Cerebellar nuclear complex (tissue), 1 donor: ENCODE measurements around the gene TTF1.

Experiments
- DNase-seq, 2 experiments: peaks; one replicate each; lab custom pipeline; 2025; lab: John Stamatoyannopoulos, UW

Gene TTF1

GRCh38 chr9:132364068-132364467, 42.6 kb downstream of the TTF1 start:
- no peak for DNase-seq

DNA sequence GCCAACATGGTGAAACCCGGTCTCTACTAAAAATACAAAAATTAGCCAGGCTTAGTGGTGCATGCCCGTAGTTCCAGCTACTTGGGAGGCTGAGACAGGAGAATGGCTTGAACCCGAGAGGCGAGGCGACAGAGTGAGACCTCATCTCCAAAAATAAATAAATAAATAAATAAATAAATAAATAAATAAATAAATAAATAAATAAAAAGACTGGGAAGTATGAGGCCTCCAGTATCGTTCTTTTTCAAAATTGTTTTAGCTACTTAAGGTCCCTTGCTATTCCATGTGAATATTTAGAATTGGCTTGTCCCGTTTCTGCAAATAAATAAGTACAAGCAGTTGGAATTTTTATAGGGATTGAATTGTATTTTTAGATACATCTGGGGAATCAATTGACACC, 48.9 kb downstream of the TTF1 start:
- no peak for DNase-seq

DNA sequence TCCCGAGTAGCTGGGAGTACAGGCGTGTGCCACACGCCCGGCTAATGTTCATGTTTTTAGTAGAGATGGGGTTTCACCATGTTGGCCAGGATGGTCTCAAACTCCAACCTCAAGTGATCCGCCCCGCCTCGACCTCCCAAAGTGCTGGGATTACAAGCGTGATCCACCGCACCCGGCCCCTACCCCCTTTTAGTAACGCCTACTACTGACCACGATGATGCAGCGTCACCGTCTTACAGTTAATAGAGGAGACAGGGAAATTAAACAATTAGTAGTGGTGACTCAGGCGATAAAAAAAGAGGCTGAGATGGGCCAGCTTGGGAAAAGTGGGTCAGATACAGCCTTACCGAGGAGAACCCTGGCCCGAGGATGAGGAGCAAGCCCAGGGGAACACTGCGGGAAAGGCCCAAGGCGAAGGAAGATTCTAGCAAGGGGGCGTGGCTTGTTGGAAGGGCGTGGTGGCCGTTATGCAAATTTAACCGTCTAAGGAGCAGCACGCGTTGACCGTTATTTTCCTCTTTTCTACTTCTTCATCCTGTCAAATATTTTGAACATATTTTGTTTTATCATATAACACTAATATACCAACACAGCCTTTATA, 50.2 kb downstream of the TTF1 start:
- no peak for DNase-seq

DNA sequence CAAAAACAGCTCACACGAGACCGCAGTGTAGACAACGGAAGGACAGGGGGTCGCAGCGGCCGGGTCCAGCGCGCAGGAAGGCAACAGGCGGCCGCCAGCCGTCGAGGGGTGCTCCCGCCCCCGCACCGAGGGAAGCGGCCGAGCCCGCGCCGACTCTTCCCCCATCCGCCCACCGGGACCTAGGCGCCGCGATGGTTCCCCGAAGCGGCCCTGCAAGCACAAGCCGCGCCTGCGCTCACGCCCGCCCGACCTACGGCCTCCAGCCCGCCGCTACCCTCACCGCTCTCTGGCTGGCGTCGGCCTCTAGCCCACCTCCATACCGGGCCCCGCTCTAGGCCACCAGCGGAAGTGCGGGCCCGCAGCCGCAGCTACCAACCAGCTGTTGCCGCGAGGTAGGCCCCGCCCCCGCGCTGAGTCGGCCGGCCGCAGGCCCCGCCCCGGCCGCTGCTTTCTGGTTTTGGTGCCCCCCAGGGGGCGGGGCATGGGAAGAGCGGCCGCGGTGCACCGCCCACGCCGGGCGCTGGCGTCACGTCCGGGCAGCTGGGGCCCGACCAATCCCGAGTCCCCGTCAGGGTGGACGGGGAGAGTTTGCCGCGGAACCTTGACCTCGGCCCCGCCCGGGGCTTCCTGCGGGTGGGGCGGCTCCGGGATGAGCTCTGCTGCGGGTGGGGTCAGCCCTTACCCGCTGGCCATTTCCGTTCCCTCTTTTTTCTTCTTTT, 51.8 kb downstream of the TTF1 start, which contains the start of gene SETX:
TSS of gene SETX (minus strand) at position 350 of the 719 bp plus-strand sequence. CDS start 5,558 bp downstream, outside the sequence.
- peak; percentile 72 to 93 for DNase-seq

GRCh38 chr9:132351404-132352045, 55.1 kb downstream of the TTF1 start:
- no peak for DNase-seq

GRCh38 chr9:132350861-132351315, 55.8 kb downstream of the TTF1 start:
- no peak for DNase-seq

DNA sequence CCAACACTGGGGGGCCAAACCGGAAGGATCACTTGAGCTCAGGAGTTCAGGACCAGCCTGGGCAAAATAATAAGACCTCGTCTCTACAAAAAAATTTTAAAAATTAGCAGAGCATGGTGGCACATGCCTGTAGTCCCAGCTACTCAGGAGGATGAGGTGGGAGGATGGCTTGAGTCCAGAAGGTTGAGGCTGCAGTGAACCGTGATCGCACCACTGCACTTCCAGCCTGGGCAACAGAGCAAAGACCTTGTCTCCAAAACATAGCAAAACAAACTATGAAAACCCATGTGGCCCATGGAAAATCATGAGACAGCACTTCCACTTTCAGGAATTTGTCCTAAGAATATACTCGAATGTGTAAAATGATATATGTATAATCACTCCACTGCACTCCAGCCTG, 58.0 kb downstream of the TTF1 start:
- DNase-seq, result no peak

GRCh38 chr9:132346177-132346576, 60.5 kb downstream of the TTF1 start:
- DNase-seq, result no peak

- DNase-seq, result no peak
These were observed 65.3 kb downstream of the TTF1 start for GRCh38 chr9:132341177-132341840.

DNA sequence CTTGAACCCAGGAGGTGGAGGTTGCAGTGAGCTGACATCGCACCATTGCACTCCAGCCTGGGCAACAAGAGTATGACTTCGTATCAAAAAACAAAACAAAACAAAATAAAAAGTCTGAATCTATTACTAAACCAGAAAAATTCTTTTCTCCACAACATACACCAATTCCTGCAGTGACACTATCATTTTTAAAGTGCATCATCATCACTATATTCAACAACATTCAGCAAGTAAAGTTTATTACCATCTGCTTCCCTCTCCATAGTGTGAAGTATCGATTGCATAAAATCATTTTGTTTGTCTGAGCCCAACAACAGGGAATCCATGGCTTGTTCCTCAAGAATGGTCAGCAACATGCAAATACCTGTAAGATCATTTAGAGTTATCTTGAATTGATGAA, 72.3 kb downstream of the TTF1 start:
- no peak for DNase-seq

DNA sequence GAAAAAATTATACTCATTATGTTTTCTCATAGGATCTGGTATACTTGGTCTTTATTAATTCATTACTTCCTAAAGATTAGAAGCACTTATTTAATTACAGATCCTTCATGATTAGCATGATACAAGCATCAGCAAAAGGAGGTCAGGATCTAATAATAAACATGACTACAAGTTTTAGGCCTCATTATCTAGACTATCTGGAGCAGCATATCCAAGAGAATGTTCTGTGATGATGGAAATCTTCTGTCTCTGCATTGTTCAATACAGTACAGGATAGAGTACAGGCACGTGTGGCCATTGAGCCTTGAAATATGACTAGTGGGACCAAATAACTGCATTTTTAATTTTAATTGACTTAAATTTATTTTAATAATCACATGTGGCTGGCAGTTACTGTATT, 73.1 kb downstream of the TTF1 start:
- no peak for DNase-seq

- DNase-seq, result no peak
These were observed 78.1 kb downstream of the TTF1 start for GRCh38 chr9:132328580-132328979.

- no peak for DNase-seq
These were observed 79.1 kb downstream of the TTF1 start for GRCh38 chr9:132327537-132327936.
